GM23338 (cell line): ENCODE data around the gene PCDHA7. TPM values are rescaled to one million over a fixed set of nuclear protein-coding genes. Genes with fewer than 3 reads are reported as not detected.
"Not testable (repeated sequence)": the region's sequence is repeated elsewhere in the genome, so short reads cannot be mapped to it uniquely, and the experiment has no call there.

ENCODE experiments used
- ATAC-seq: fragments of 200-7000 bp; cut with Tn5 transposase; 3 replicates; pipeline ENCODE4 v1.9.1; 2020
- DNase-seq: peaks from one replicate; pipeline ENCODE4 v3.0.0-alpha.2; 2015; ENCODE audit warnings: low spot score
- H2AFZ ChIP-seq: fragments of 200-600 bp; sonication (generic); 2 replicates; pipeline ENCODE4 v1.8.0; 2016; ENCODE audit warnings: antibody characterized with exemption, mild to moderate bottlenecking, moderate library complexity
- H3F3A ChIP-seq: fragments of 200-600 bp; sonication (generic); replicated peaks from 2 replicates; pipeline ENCODE4 v1.8.0; 2017; ENCODE audit warnings: antibody characterized with exemption, mixed run types, low read depth
- H3K27ac ChIP-seq: fragments of 200-600 bp; sonication (generic); 2 replicates; pipeline ENCODE4 v1.6.1; 2016; ENCODE audit warnings: low read depth
- H3K27me3 ChIP-seq: fragments of 200-600 bp; sonication (generic); 2 replicates; pipeline ENCODE4 v1.8.0; 2016; ENCODE audit warnings: mild to moderate bottlenecking, mixed run types, moderate library complexity; ENCODE audit not compliant: insufficient read depth
- H3K36me3 ChIP-seq: fragments of 200-600 bp; sonication (generic); 2 replicates; pipeline ENCODE4 v1.8.0; 2016; ENCODE audit warnings: mild to moderate bottlenecking; ENCODE audit not compliant: insufficient read depth
- H3K4me1 ChIP-seq: fragments of 200-600 bp; sonication (generic); 2 replicates; pipeline ENCODE4 v1.8.0; 2016; ENCODE audit warnings: mild to moderate bottlenecking, moderate library complexity; ENCODE audit not compliant: insufficient read depth
- H3K4me2 ChIP-seq: fragments of 200-600 bp; sonication (generic); 2 replicates; pipeline ENCODE4 v1.7.1; 2017; ENCODE audit warnings: mixed run types
- H3K4me3 ChIP-seq: fragments of 200-600 bp; sonication (generic); 2 replicates; pipeline ENCODE4 v1.6.1; 2016; ENCODE audit warnings: mixed run types
- H3K79me2 ChIP-seq: fragments of 200-600 bp; sonication (generic); replicated peaks from 2 replicates; pipeline ENCODE4 v1.8.0; 2017; ENCODE audit warnings: mild to moderate bottlenecking; ENCODE audit not compliant: insufficient read depth
- H3K9me2 ChIP-seq: fragments of 200-600 bp; sonication (generic); 2 replicates; pipeline ENCODE4 v1.8.0; 2017; ENCODE audit not compliant: insufficient read depth
- H4K20me1 ChIP-seq: fragments of 200-600 bp; sonication (generic); replicated peaks from 2 replicates; pipeline ENCODE4 v1.8.0; 2017; ENCODE audit warnings: mild to moderate bottlenecking; ENCODE audit not compliant: insufficient read depth
- H3K27ac Mint-ChIP-seq: 2 replicates; pipeline ENCODE4 v1.8.0; 2020; ENCODE audit warnings: inconsistent platforms, mild to moderate bottlenecking, moderate library complexity, mixed read lengths
- H3K27me3 Mint-ChIP-seq: 3 replicates; pipeline ENCODE4 v1.8.0; 2022; ENCODE audit warnings: low read depth, mild to moderate bottlenecking, moderate library complexity, mixed read lengths, inconsistent platforms; ENCODE audit not compliant: insufficient read depth, poor library complexity
- H3K36me3 Mint-ChIP-seq: 3 replicates; pipeline ENCODE4 v1.8.0; 2021; ENCODE audit warnings: low read depth, mild to moderate bottlenecking, inconsistent platforms, moderate library complexity, mixed read lengths
- H3K4me1 Mint-ChIP-seq: 3 replicates; pipeline ENCODE4 v1.8.0; 2020; ENCODE audit warnings: mild to moderate bottlenecking, inconsistent platforms, mixed read lengths
- H3K4me3 Mint-ChIP-seq: 3 replicates; pipeline ENCODE4 v1.8.0; 2021; ENCODE audit warnings: moderate library complexity, mild to moderate bottlenecking, inconsistent platforms, mixed read lengths
- H3K9me3 Mint-ChIP-seq: 3 replicates; pipeline ENCODE4 v1.8.0; 2020; ENCODE audit warnings: moderate library complexity, mild to moderate bottlenecking, inconsistent platforms, mixed read lengths
- CTCF ChIP-seq, 2 experiments: fragments of 200-600 bp in 1 of 2; sonication (generic) in 1 of 2; conservative IDR thresholded peaks; 2 replicates each; pipeline versions ENCODE4 v1.5.1 to v1.6.1; 2016 to 2017; ENCODE audit warnings: antibody characterized with exemption in 2 of 2, low read depth in 2 of 2, mild to moderate bottlenecking in 2 of 2, moderate library complexity in 1 of 2
- EZH2 ChIP-seq: fragments of 200-600 bp; sonication (generic); IDR thresholded peaks from one replicate; pipeline ENCODE4 v1.8.0; 2017; ENCODE audit warnings: antibody characterized with exemption, mild to moderate bottlenecking, low read depth; ENCODE audit not compliant: unreplicated experiment
- EZH2phosphoT487 ChIP-seq: fragments of 200-600 bp; sonication (generic); IDR thresholded peaks from one replicate; pipeline ENCODE4 v1.8.1; 2018; ENCODE audit warnings: antibody characterized with exemption; ENCODE audit not compliant: unreplicated experiment
- JUNB ChIP-seq: IDR thresholded peaks from one replicate; pipeline ENCODE4 v1.6.1; 2016; ENCODE audit warnings: antibody characterized with exemption; ENCODE audit not compliant: unreplicated experiment
- REST ChIP-seq: IDR thresholded peaks from one replicate; pipeline ENCODE4 v1.6.1; 2018; ENCODE audit warnings: antibody characterized with exemption; ENCODE audit not compliant: unreplicated experiment
- polyA plus RNA-seq: library from polyadenylated mRNA; unstranded; fragments of >200 nt; fragmentation: Nextera tagmentation; extraction: Ambion mirVana; gene quantifications from 2 replicates; pipeline ENCODE4 v1.2.1, GENCODE V29; 2016
- total RNA-seq: library from RNA; depleted of rRNA; stranded (reverse); fragments of >200 nt; shearing (Covaris generic); gene quantifications from 2 replicates; pipeline ENCODE4 v1.2.3, GENCODE V29; 2014

The PCDHA7 gene
- total and polyA plus RNA-seq, 2 experiments from 2014 or later: 1.7 to 6.9 TPM

DNA sequence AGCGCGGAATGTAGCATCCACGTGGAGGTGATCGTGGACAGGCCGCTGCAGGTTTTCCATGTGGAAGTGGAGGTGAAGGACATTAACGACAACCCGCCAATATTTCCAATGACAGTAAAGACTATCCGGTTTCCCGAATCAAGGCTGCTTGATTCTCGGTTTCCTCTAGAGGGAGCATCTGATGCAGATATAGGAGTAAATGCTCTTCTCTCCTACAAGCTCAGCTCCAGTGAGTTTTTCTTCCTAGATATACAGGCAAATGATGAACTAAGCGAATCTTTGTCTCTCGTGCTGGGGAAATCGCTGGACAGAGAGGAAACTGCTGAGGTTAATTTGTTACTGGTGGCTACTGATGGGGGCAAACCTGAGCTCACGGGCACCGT is 38.8 kb upstream of the PCDHA7 start:
- Histone ChIP-seq H3F3A (no peaks in the 10 kb centered on the region), H3K27me3 (no peaks in the 10 kb centered on the region), H3K79me2 (no peaks in the 10 kb centered on the region), H3K4me2 (peak overlapping the region; percentile 73), H3K4me1 (no peaks in the 10 kb centered on the region), H3K9me2 (no peaks in the 10 kb centered on the region), H3K36me3 (no peaks in the 10 kb centered on the region), H3K4me3 (peak overlapping the region; percentile 55), H3K27ac (no peak overlapping the region), H4K20me1 (no peaks in the 10 kb centered on the region), H2AFZ (peak overlapping the region; percentile 48)
- Mint-ChIP-seq H3K36me3 (peaks cover 22% of the 10 kb centered on the region), H3K4me1 (no peaks in the 10 kb centered on the region), H3K4me3 (peak overlapping the region; percentile 84), H3K27ac (no peak overlapping the region), H3K27me3 (no peaks in the 10 kb centered on the region), H3K9me3 (peaks cover 32% of the 10 kb centered on the region)
- ATAC-seq: peak; percentile 94
- TF ChIP-seq EZH2phosphoT487 (no peak), CTCF (conservative IDR thresholded peaks at IDR 0.05; ENCODE audit: low read depth in 2 of 2) (peak; percentile 58 to 63), REST (no peak), JUNB (no peak), EZH2 (no peak)
- peak; percentile 85 for DNase-seq

DNA sequence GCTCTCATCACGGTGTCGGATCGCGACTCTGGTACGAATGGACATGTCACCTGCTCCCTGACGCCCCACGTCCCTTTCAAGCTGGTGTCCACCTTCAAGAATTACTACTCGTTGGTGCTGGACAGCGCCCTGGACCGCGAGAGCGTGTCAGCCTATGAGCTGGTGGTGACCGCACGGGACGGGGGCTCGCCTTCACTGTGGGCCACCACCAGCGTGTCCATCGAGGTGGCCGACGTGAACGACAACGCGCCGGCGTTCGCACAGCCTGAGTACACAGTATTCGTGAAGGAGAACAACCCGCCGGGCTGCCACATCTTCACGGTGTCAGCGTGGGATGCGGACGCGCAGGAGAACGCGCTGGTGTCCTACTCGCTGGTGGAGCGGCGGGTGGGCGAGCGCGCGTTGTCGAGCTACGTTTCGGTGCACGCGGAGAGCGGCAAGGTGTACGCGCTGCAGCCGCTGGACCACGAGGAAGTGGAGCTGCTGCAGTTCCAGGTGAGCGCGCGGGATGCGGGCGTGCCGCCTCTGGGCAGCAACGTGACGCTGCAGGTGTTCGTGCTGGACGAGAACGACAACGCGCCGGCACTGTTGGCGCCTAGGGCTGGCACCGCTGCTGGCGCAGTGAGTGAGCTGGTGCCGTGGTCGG is 37.9 kb upstream of the PCDHA7 start:
- Mint-ChIP-seq H3K9me3 (peaks cover 31% of the 10 kb centered on the region), H3K36me3 (peaks cover 29% of the 10 kb centered on the region), H3K4me3 (peak overlapping the region; percentile 84; the same call in 1 of the 3 replicates)
- not testable (repeated sequence) for H3K27me3 Mint-ChIP-seq, H3K4me1 ChIP-seq, H3K9me2 ChIP-seq, H3K27me3 ChIP-seq, H3K4me2 ChIP-seq, H3F3A ChIP-seq, H3K79me2 ChIP-seq, DNase-seq, H3K27ac ChIP-seq, ATAC-seq, H4K20me1 ChIP-seq, H3K4me1 Mint-ChIP-seq, H3K4me3 ChIP-seq, H2AFZ ChIP-seq, H3K27ac Mint-ChIP-seq, H3K36me3 ChIP-seq
- TF ChIP-seq REST: peak; percentile 51
